Transverse colon (tissue), 4 donors: ENCODE measurements around the gene BTD. TPM values are rescaled to one million over a fixed set of nuclear protein-coding genes. Genes with fewer than 3 reads are reported as not detected.

Experiments
- DNase-seq: peaks from one replicate; pipeline ENCODE4 v3.0.0-alpha.2; 2019
- H3K27ac ChIP-seq, 4 donors: fragments of 200-600 bp; sonication (generic); 2 replicates each; pipeline ENCODE4 v1.5.1; 2016 to 2018; ENCODE audit warnings: inconsistent platforms in 4 of 4
- H3K27me3 ChIP-seq: fragments of 200-600 bp; sonication (generic); 2 replicates; pipeline ENCODE4 v1.5.1; 2017; ENCODE audit warnings: inconsistent platforms
- H3K36me3 ChIP-seq, 4 donors: fragments of 200-600 bp; sonication (generic); 2 replicates each; pipeline ENCODE4 v1.5.1; 2017 to 2019; ENCODE audit warnings: inconsistent platforms in 4 of 4
- H3K4me1 ChIP-seq, 4 donors: fragments of 200-600 bp; sonication (generic); 2 replicates each; pipeline ENCODE4 v1.5.1; 2017 to 2020; ENCODE audit warnings: inconsistent platforms in 4 of 4
- H3K4me3 ChIP-seq, 4 donors: fragments of 200-600 bp; sonication (generic); 1 replicate in 1 of 4; 2 replicates in 3 of 4; pipeline versions ENCODE4 v1.5.1 to v1.6.1; 2017 to 2019; ENCODE audit warnings: inconsistent platforms in 4 of 4
- H3K9me3 ChIP-seq, 2 donors: fragments of 200-600 bp; sonication (generic); 2 replicates each; pipeline ENCODE4 v1.5.1; 2017 to 2019; ENCODE audit warnings: inconsistent platforms in 2 of 2
- EP300 ChIP-seq: sonication (generic); formaldehyde crosslinking; IDR thresholded peaks from one replicate; pipeline ENCODE4 v1.6.1; 2017; ENCODE audit warnings: antibody characterized with exemption, low read depth
- POLR2A ChIP-seq: fragments of 450-650 bp; IDR thresholded peaks from one replicate; pipeline ENCODE4 v1.6.1; 2016; ENCODE audit warnings: antibody characterized with exemption, mild to moderate bottlenecking, moderate library complexity
- POLR2AphosphoS5 ChIP-seq, 3 donors: sonication (generic); formaldehyde crosslinking; IDR thresholded peaks; one replicate each; pipeline ENCODE4 v1.6.1; 2016; ENCODE audit warnings: antibody characterized with exemption in 3 of 3
- WGBS, 2 donors: methylation state at CpG; one replicate each; pipeline ENCODE4 v1.1.5; 2018; ENCODE audit warnings: low coverage in 1 of 2; 5-methylcytosine and 5-hydroxymethylcytosine counted together
- in situ Hi-C, 4 donors: fragments of 200-750 bp; cut with MboI; loops; one replicate each; pipeline versions ENCODE4 v1.15.0 to v1.15.1; 2017; ENCODE audit warnings: low sequenced_read_pairs in 3 of 4, low pct_ligation_motif_present in 1 of 4, low pct_unique_long_range_greater_than_20kb in 1 of 4
- intact Hi-C: fragments of 100-400 bp; cut with DNase I; formaldehyde crosslinking; loops from one replicate; pipeline ENCODE4 v1.15.1; 2023; ENCODE audit warnings: low total_unique reads
- total RNA-seq, 4 donors: library from RNA; depleted of rRNA; stranded (reverse); fragments of >200 nt; gene quantifications; one replicate each; pipeline ENCODE4 v1.1.0, GENCODE V29; 2016
- TF ChIP-seq, protein P1 (sequence below), 5 experiments: fragments of 200-600 bp in 3 of 5; fragments of 450-650 bp in 2 of 5; sonication (generic) in 3 of 5; IDR thresholded peaks; 1 replicate in 2 of 5; 2 replicates in 3 of 5; pipeline ENCODE4 v1.5.1; 2016 to 2017; ENCODE audit warnings: antibody characterized with exemption in 5 of 5, inconsistent platforms in 3 of 5, mild to moderate bottlenecking in 2 of 5, moderate library complexity in 1 of 5

BTD gene
- 10 to 100 TPM; 21.3 to 49.6 (median 36.3) TPM for total RNA-seq

GRCh38 chr3:15601399-15602145, at the start of gene BTD, which contains the start of gene HACL1:
TSS of gene BTD (plus strand) at chr3:15601745. CDS start at chr3:15635440, 33,695 bp downstream.
TSS of gene HACL1 (minus strand) at chr3:15601569. CDS start at chr3:15601463, 106 bp downstream.
- H3K4me3 ChIP-seq = peak within 1 kb of the TSS; percentile 53 to 81 (median 69)
- H3K4me1 ChIP-seq = peaks cover 8 to 22% (median 12%) of the 10 kb centered on the region in 4 donors
- no peaks in the 10 kb centered on the region for H3K36me3 ChIP-seq
- H3K27me3 ChIP-seq = no peaks in the 10 kb centered on the region
- peak; percentile 98 for DNase-seq
- intact Hi-C loops (no loop called here), in situ Hi-C loops (no loop called here)
- no peaks in the 10 kb centered on the region for H3K9me3 ChIP-seq
- WGBS, 2 donors = 1% methylated on average over 35 of the region's 61 CpGs; no CpG with 5 or more reads in 1 of the 2 donors
- no peak for TF ChIP-seq EP300
- TF ChIP-seq, protein P1, sequence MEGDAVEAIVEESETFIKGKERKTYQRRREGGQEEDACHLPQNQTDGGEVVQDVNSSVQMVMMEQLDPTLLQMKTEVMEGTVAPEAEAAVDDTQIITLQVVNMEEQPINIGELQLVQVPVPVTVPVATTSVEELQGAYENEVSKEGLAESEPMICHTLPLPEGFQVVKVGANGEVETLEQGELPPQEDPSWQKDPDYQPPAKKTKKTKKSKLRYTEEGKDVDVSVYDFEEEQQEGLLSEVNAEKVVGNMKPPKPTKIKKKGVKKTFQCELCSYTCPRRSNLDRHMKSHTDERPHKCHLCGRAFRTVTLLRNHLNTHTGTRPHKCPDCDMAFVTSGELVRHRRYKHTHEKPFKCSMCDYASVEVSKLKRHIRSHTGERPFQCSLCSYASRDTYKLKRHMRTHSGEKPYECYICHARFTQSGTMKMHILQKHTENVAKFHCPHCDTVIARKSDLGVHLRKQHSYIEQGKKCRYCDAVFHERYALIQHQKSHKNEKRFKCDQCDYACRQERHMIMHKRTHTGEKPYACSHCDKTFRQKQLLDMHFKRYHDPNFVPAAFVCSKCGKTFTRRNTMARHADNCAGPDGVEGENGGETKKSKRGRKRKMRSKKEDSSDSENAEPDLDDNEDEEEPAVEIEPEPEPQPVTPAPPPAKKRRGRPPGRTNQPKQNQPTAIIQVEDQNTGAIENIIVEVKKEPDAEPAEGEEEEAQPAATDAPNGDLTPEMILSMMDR (IDR thresholded peaks at IDR 0.05) = peak in 4 of 5 experiments; percentile 11 to 65 (median 38)
- TF ChIP-seq POLR2A = peak; percentile 77
- peak; percentile 85 to 93 (median 88) for TF ChIP-seq POLR2AphosphoS5 (IDR thresholded peaks at IDR 0.05)
- H3K27ac ChIP-seq = peak within 1 kb of the TSS; percentile 90 to 94 (median 92)

- Histone ChIP-seq H3K27ac (no peak overlapping the region), H3K36me3 (no peaks in the 10 kb centered on the region), H3K4me3 (no peak overlapping the region), H3K4me1 (peaks cover 0 to under 1% (median 0%) of the 10 kb centered on the region in 4 donors), H3K9me3 (no peaks in the 10 kb centered on the region), H3K27me3 (no peaks in the 10 kb centered on the region)
- intact Hi-C loops = loop anchor here (10.0 kb wide), 1 partner anchor 117 kb away; no protein-coding TSS in a partner anchor
- no peak for DNase-seq
- 87% methylated on average over 1 of the region's 1 CpG; no CpG with 5 or more reads in 1 of the 2 donors for WGBS, 2 donors
- in situ Hi-C loops = loop anchor here in 3 of 4 donors (25.0 kb wide), 4 partner anchors 115 to 440 kb away; partner anchors contain the start of genes EAF1 (in 3 of the 3), METTL6 (in 3 of the 3) and CAPN7 (in 2 of the 3)
- TF ChIP-seq, protein P1 (IDR thresholded peaks at IDR 0.05) = no peak
- TF ChIP-seq POLR2AphosphoS5 (IDR thresholded peaks at IDR 0.05) (no peak), EP300 (no peak), POLR2A (no peak)
These were observed 49.6 kb upstream of the BTD start for GRCh38 chr3:15551902-15552301.

DNA sequence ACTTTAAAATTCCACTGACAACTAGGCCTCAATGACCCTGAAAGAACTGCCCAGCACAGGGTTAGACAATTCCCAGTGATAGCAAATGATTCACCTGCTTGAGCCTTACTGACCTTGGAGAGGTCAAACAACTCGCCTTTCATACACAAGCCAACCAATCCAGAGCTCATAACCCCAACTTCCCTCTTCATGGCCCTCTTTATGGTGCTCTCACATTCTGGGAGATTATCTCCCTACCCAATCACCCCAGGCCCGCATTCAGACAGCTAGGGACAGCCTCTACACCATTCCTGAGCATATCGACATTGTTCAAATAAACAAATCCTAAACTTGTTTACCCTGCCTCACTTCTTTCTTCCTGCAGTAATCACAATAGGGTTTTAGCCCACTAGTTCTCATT, 47.8 kb upstream of the BTD start:
- 80 to 84% methylated on average over 2 to 3 of the region's 3 CpGs for WGBS, 2 donors
- H3K27ac ChIP-seq = no peak overlapping the region
- H3K36me3 ChIP-seq = no peaks in the 10 kb centered on the region
- no peaks in the 10 kb centered on the region for H3K27me3 ChIP-seq
- H3K4me3 ChIP-seq = no peak overlapping the region
- peaks cover 0 to 11% (median 2%) of the 10 kb centered on the region in 4 donors for H3K4me1 ChIP-seq
- H3K9me3 ChIP-seq = no peaks in the 10 kb centered on the region
- TF ChIP-seq POLR2AphosphoS5 (IDR thresholded peaks at IDR 0.05) = no peak
- TF ChIP-seq, protein P1 (IDR thresholded peaks at IDR 0.05) = no peak
- no peak for TF ChIP-seq EP300
- no peak for TF ChIP-seq POLR2A
- intact Hi-C loops = loop anchor here (10.0 kb wide), 1 partner anchor 119 kb away; no protein-coding TSS in a partner anchor
- in situ Hi-C loops = loop anchor here in 3 of 4 donors (25.0 kb wide), 4 partner anchors 116 to 441 kb away; partner anchors contain the start of genes EAF1 (in 3 of the 3), METTL6 (in 3 of the 3) and CAPN7 (in 2 of the 3)
- no peak for DNase-seq

DNA sequence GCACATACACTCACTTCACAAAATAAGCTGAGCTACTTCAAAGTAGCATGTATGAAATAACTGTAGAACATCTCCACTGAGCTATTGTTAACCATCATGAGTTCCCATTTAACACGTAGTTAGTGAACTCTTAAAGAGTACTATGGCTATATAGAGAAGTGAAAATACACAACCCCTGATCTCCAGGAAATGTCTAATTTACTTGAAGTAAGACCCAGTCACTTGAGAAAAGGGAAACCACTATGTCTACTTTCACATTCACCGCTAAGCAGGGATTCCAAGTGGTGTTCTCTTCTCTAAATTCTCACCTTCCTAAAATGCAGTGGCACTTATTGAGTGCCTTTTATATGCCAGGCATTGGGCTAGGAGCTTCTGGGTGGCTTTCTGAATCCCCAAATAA, 45.0 kb upstream of the BTD start:
- peak overlapping the region in 1 of 4 donors; percentile 18 for H3K27ac ChIP-seq
- no peak for DNase-seq
- H3K27me3 ChIP-seq = no peaks in the 10 kb centered on the region
- peaks cover 0 to 11% (median 2%) of the 10 kb centered on the region in 4 donors for H3K4me1 ChIP-seq
- intact Hi-C loops = loop anchor here (10.0 kb wide), 1 partner anchor 122 kb away; no protein-coding TSS in a partner anchor
- no peaks in the 10 kb centered on the region for H3K9me3 ChIP-seq
- in situ Hi-C loops = loop anchor here in 3 of 4 donors (25.0 kb wide), 4 partner anchors 119 to 444 kb away; partner anchors contain the start of genes EAF1 (in 3 of the 3), METTL6 (in 3 of the 3) and CAPN7 (in 2 of the 3)
- no peaks in the 10 kb centered on the region for H3K36me3 ChIP-seq
- 46 to 59% methylated on average over 2 of the region's 2 CpGs for WGBS, 2 donors
- H3K4me3 ChIP-seq = no peak overlapping the region
- TF ChIP-seq POLR2A (no peak), EP300 (no peak), POLR2AphosphoS5 (IDR thresholded peaks at IDR 0.05) (no peak)
- TF ChIP-seq, protein P1 (IDR thresholded peaks at IDR 0.05) = no peak
